H1 (cell line): ENCODE data around the gene GRP. TPM values are rescaled to one million over a fixed set of nuclear protein-coding genes. Genes with fewer than 3 reads are reported as not detected.

Source experiments
- CTCF ChIA-PET: fragments of 300-600 bp; sonication (Branson Sonifier 250); formaldehyde crosslinking; loops from one replicate; lab custom pipeline; 2021; ENCODE audit not compliant: partially characterized antibody; lab: Charles Lee
- POLR2A ChIA-PET: fragments of 300-600 bp; sonication (Branson Sonifier 250); formaldehyde crosslinking; loops from one replicate; lab custom pipeline; 2021; ENCODE audit warnings: inconsistent platforms; ENCODE audit not compliant: partially characterized antibody; lab: Charles Lee
- DNase-seq, 2 experiments: peaks; one replicate each; pipeline versions ENCODE4 v3.0.0 to v3.0.0-alpha.2; 2010 to 2022; ENCODE audit warnings: low spot score in 2 of 2, low read depth in 1 of 2, mixed read lengths in 1 of 2
- FAIRE-seq: peaks from 2 replicates; lab custom pipeline; 2011; peaks lifted over from hg19 to GRCh38; lab: Jason Lieb, UNC
- H2AFZ ChIP-seq: 2 replicates; pipeline ENCODE4 v1.8.1; 2012; ENCODE audit warnings: low read length, inconsistent platforms
- H2AK5ac ChIP-seq: 2 replicates; pipeline ENCODE4 v1.6.1; 2013; ENCODE audit warnings: low read depth, low read length
- H2BK120ac ChIP-seq: replicated peaks from 2 replicates; pipeline ENCODE3; 2013; ENCODE audit warnings: low read depth, low read length, inconsistent platforms
- H2BK12ac ChIP-seq: 2 replicates; pipeline ENCODE4 v1.6.1; 2013; ENCODE audit warnings: low read depth, low read length
- H2BK15ac ChIP-seq: 2 replicates; pipeline ENCODE4 v1.6.1; 2013; ENCODE audit warnings: low read length
- H2BK20ac ChIP-seq: 2 replicates; pipeline ENCODE4 v1.6.1; 2013; ENCODE audit warnings: low read length
- H2BK5ac ChIP-seq: 2 replicates; pipeline ENCODE4 v1.6.1; 2013; ENCODE audit warnings: low read depth, low read length
- H3K14ac ChIP-seq: 2 replicates; pipeline ENCODE4 v1.6.1; 2013; ENCODE audit warnings: inconsistent platforms; ENCODE audit not compliant: insufficient read length
- H3K18ac ChIP-seq: 2 replicates; pipeline ENCODE4 v1.6.1; 2013; ENCODE audit warnings: low read length; ENCODE audit errors: extremely low read depth
- H3K23ac ChIP-seq: 2 replicates; pipeline ENCODE4 v1.6.1; 2013; ENCODE audit warnings: inconsistent platforms; ENCODE audit not compliant: insufficient read length
- H3K23me2 ChIP-seq: 2 replicates; pipeline ENCODE4 v1.6.1; 2013; ENCODE audit warnings: low read depth, low read length
- H3K27ac ChIP-seq: 2 replicates; pipeline ENCODE4 v1.6.1; 2011; ENCODE audit warnings: low read depth, low read length, inconsistent platforms
- H3K27me3 ChIP-seq, 4 experiments: replicated peaks in 1 of 4; 1 replicate in 1 of 4; 2 replicates in 3 of 4; pipeline versions ENCODE4 v1.6.1 to v1.8.1; 2011 to 2013; ENCODE audit warnings: low read length in 3 of 4, mild to moderate bottlenecking in 3 of 4, inconsistent platforms in 2 of 4, mixed read lengths in 2 of 4, moderate library complexity in 1 of 4; ENCODE audit not compliant: control insufficient read depth in 3 of 4, insufficient read depth in 3 of 4; ENCODE audit errors: extremely low read depth in 1 of 4
- H3K36me3 ChIP-seq, 4 experiments: 2 replicates each; pipeline versions ENCODE4 v1.6.1 to v1.8.1; 2011 to 2013; ENCODE audit warnings: mild to moderate bottlenecking in 4 of 4, low read length in 3 of 4, moderate library complexity in 2 of 4, control low read depth in 1 of 4, inconsistent platforms in 1 of 4; ENCODE audit not compliant: insufficient read depth in 4 of 4, control insufficient read depth in 2 of 4
- H3K4ac ChIP-seq: replicated peaks from 2 replicates; pipeline ENCODE3; 2013; ENCODE audit warnings: low read length, low read depth, mixed read lengths, inconsistent platforms; ENCODE audit not compliant: insufficient read length
- H3K4me1 ChIP-seq, 4 experiments: replicated peaks in 1 of 4; 1 replicate in 1 of 4; 2 replicates in 3 of 4; pipeline versions ENCODE4 v1.6.1 to v1.8.1; 2011 to 2013; ENCODE audit warnings: low read length in 3 of 4, inconsistent platforms in 2 of 4, mixed read lengths in 1 of 4; ENCODE audit not compliant: insufficient read depth in 4 of 4, control insufficient read depth in 3 of 4
- H3K4me2 ChIP-seq, 2 experiments: 2 replicates each; pipeline versions ENCODE4 v1.6.1 to v1.8.1; 2011 to 2013; ENCODE audit warnings: low read depth in 2 of 2, low read length in 2 of 2, control low read depth in 1 of 2, inconsistent platforms in 1 of 2, mild to moderate bottlenecking in 1 of 2; ENCODE audit not compliant: insufficient read depth in 1 of 2
- H3K4me3 ChIP-seq, 4 experiments: fragments of 200-600, 300-600 bp in 1 of 4; sonication (generic), shearing (Covaris generic), sonication (Bioruptor Twin) in 1 of 4; 2 replicates each; pipeline versions ENCODE4 v1.5.1 to v1.8.1; 2011 to 2016; ENCODE audit warnings: low read length in 4 of 4, low read depth in 3 of 4, control low read depth in 2 of 4, inconsistent platforms in 2 of 4, mild to moderate bottlenecking in 2 of 4, mixed read lengths in 1 of 4, moderate library complexity in 1 of 4; ENCODE audit not compliant: insufficient read depth in 2 of 4; ENCODE audit errors: extremely low read depth in 1 of 4
- H3K56ac ChIP-seq: replicated peaks from 2 replicates; pipeline ENCODE3; 2013; ENCODE audit warnings: low read depth, mild to moderate bottlenecking, mixed read lengths, low read length, inconsistent platforms; ENCODE audit not compliant: insufficient read length
- H3K79me1 ChIP-seq: 2 replicates; pipeline ENCODE4 v1.6.1; 2013; ENCODE audit warnings: low read depth, low read length, control low read depth
- H3K79me2 ChIP-seq, 2 experiments: 2 replicates each; pipeline versions ENCODE4 v1.6.1 to v1.8.1; 2012 to 2013; ENCODE audit warnings: low read length in 2 of 2, mild to moderate bottlenecking in 2 of 2, inconsistent platforms in 1 of 2; ENCODE audit not compliant: insufficient read depth in 2 of 2, control insufficient read depth in 1 of 2
- H3K9ac ChIP-seq, 4 experiments: replicated peaks in 1 of 4; 1 replicate in 1 of 4; 2 replicates in 3 of 4; pipeline versions ENCODE4 v1.6.1 to v1.8.1; 2011 to 2013; ENCODE audit warnings: low read depth in 3 of 4, low read length in 3 of 4, control low read depth in 2 of 4, mild to moderate bottlenecking in 2 of 4, moderate library complexity in 2 of 4, inconsistent platforms in 1 of 4; ENCODE audit errors: extremely low read depth in 1 of 4
- H3K9me3 ChIP-seq, 2 experiments: 2 replicates each; pipeline versions ENCODE4 v1.6.1 to v1.8.1; 2012 to 2013; ENCODE audit warnings: mild to moderate bottlenecking in 2 of 2, moderate library complexity in 2 of 2, control low read depth in 1 of 2, inconsistent platforms in 1 of 2, low read depth in 1 of 2, low read length in 1 of 2, mixed read lengths in 1 of 2; ENCODE audit not compliant: insufficient read depth in 2 of 2
- H4K20me1 ChIP-seq, 2 experiments: replicated peaks in 1 of 2; 2 replicates each; pipeline versions ENCODE3 to v1.8.1; 2011 to 2013; ENCODE audit warnings: inconsistent platforms in 2 of 2, low read length in 2 of 2, mild to moderate bottlenecking in 1 of 2; ENCODE audit not compliant: insufficient read depth in 2 of 2, control insufficient read depth in 1 of 2
- H4K5ac ChIP-seq: 2 replicates; pipeline ENCODE4 v1.6.1; 2013; ENCODE audit warnings: low read length, low read depth, mixed read lengths, inconsistent platforms; ENCODE audit not compliant: insufficient read length
- H4K8ac ChIP-seq: 2 replicates; pipeline ENCODE4 v1.8.0; 2013; ENCODE audit warnings: mild to moderate bottlenecking, moderate library complexity, low read length, inconsistent platforms; ENCODE audit not compliant: insufficient read depth; ENCODE audit errors: extremely low read depth
- H4K91ac ChIP-seq: replicated peaks from 2 replicates; pipeline ENCODE3; 2013; ENCODE audit warnings: low read length, mixed read lengths, inconsistent platforms; ENCODE audit not compliant: insufficient read length
- CHD2 ChIP-seq: IDR thresholded peaks from 2 replicates; pipeline ENCODE4 v1.6.1; 2012; ENCODE audit warnings: low read length, improper control_type of control experiment
- KDM1A ChIP-seq: fragments of 200-600, 300-600 bp; sonication (generic); IDR thresholded peaks from 2 replicates; pipeline ENCODE4 v1.7.1; 2016; ENCODE audit warnings: mild to moderate bottlenecking, low read length, borderline replicate concordance
- MAFK ChIP-seq: IDR thresholded peaks from 2 replicates; pipeline ENCODE4 v1.6.1; 2012; ENCODE audit warnings: low read depth, mild to moderate bottlenecking, improper control_type of control experiment, low read length
- PHF8 ChIP-seq: fragments of 200-600 bp; sonication (generic); conservative IDR thresholded peaks from 2 replicates; pipeline ENCODE4 v1.7.1; 2012; ENCODE audit warnings: low read depth, mild to moderate bottlenecking, inconsistent platforms, low read length, moderate library complexity
- WGBS, 2 experiments: shearing (Covaris generic) in 1 of 2; methylation state at CpG; one replicate each; pipeline versions ENCODE4 v1.1.6 to v1.1.7; 2013 to 2015; ENCODE audit warnings: low lambda C conversion rate in 2 of 2, mixed read lengths in 2 of 2, inconsistent platforms in 1 of 2, low coverage in 1 of 2, missing lambda C conversion rate in 1 of 2; ENCODE audit not compliant: insufficient replicate concordance in 2 of 2, insufficient coverage in 1 of 2, insufficient read length in 1 of 2; ENCODE audit errors: extremely low coverage in 1 of 2, missing lambda C conversion rate in 1 of 2; 5-methylcytosine and 5-hydroxymethylcytosine counted together
- polyA plus RNA-seq, 7 experiments: library from polyadenylated mRNA; depleted of rRNA in 3 of 7; stranded (reverse) in 5 of 7; unstranded in 2 of 7; fragments of >200 nt in 5 of 7; fragments of 200-250 nt in 2 of 7; gene quantifications; 1 replicate in 5 of 7; 2 replicates in 1 of 7; 4 replicates in 1 of 7; pipeline versions ENCODE4 v1.2.1 to v1.2.3, GENCODE V29; 2011 to 2013; ENCODE audit warnings: missing spikeins in 2 of 7, mixed read lengths in 2 of 7
- total RNA-seq: library from RNA; stranded (reverse); fragmentation: NEBNext Ultra II Directional; extraction: Animal tissue kit (Norgen Biotek cat#: 25700); gene quantifications from 2 replicates; pipeline ENCODE4 v1.2.1, GENCODE V29; 2021

The GRP gene
- total and polyA plus RNA-seq, 2 of the 8 experiments (the other 6 are each of a cell fraction or from before 2014, with no cell fraction given) = not detected

DNA sequence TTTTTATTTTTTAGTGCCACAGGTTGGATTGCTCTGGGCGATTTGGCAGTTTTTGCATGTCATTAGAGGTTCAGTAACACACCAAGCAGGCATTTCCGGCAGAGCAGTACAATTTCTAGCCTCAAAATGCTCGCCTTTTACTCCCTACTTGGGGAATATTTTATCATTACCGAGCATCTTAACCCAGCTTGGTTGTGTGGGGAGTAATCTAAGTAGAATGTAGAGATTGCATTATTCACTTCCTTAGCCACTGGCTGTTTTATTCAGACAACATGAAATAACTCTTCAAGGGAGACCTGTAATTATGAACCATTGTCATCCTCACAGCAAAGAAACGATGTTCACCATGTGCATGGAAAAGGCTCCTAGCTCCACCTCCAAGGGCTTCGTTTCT is 13.1 kb downstream of the GRP start:
- no peak overlapping the region for H3K4ac ChIP-seq
- no peak for FAIRE-seq
- ChIA-PET CTCF (interaction anchor here (0.8 to 2.4 kb wide), 2 partner anchors 12 to 43 kb away, joined by 3 to 9 read pairs; partner anchors contain the start of gene GRP), POLR2A (interaction anchor here (0.7 kb wide), 1 partner anchor 562 kb away, joined by 3 read pairs; the partner anchor contains the start of gene MALT1)
- no peaks in the 10 kb centered on the region for H3K79me1 ChIP-seq
- no peak overlapping the region for H4K8ac ChIP-seq
- no peaks in the 10 kb centered on the region for H3K9me3 ChIP-seq
- H4K91ac ChIP-seq = no peak overlapping the region
- no peaks in the 10 kb centered on the region for H3K4me1 ChIP-seq
- no peak overlapping the region for H4K5ac ChIP-seq
- H3K36me3 ChIP-seq = no peaks in the 10 kb centered on the region
- H3K14ac ChIP-seq = no peak overlapping the region
- H3K23me2 ChIP-seq = no peaks in the 10 kb centered on the region
- H2BK12ac ChIP-seq = no peak overlapping the region
- H3K79me2 ChIP-seq = no peaks in the 10 kb centered on the region
- TF ChIP-seq CHD2 = no peak
- no peak for TF ChIP-seq PHF8
- TF ChIP-seq KDM1A = no peak
- no peak for TF ChIP-seq MAFK
- no peak overlapping the region for H3K4me2 ChIP-seq
- no peak overlapping the region for H2BK5ac ChIP-seq
- H3K4me3 ChIP-seq = no peak overlapping the region
- no peak for DNase-seq
- H3K18ac ChIP-seq = no peak overlapping the region
- H2BK15ac ChIP-seq = no peak overlapping the region
- H3K27me3 ChIP-seq = no peaks in the 10 kb centered on the region; a peak in 2 of 7 replicates
- H3K23ac ChIP-seq = no peak overlapping the region
- no peak overlapping the region for H3K9ac ChIP-seq
- H2BK120ac ChIP-seq = no peak overlapping the region
- H3K56ac ChIP-seq = no peak overlapping the region
- H2BK20ac ChIP-seq = no peak overlapping the region
- no peak overlapping the region for H2AFZ ChIP-seq
- no peak overlapping the region for H2AK5ac ChIP-seq
- no peaks in the 10 kb centered on the region for H4K20me1 ChIP-seq
- no peak overlapping the region for H3K27ac ChIP-seq
- 88% methylated on average over 6 of the region's 6 CpGs; no CpG with 5 or more reads in 1 of the 2 experiments for WGBS, 2 experiments
